ENCODE results near the gene IRF2BP2. TPM values are rescaled to one million over a fixed set of nuclear protein-coding genes. Genes with fewer than 3 reads are reported as not detected.

The IRF2BP2 gene
- total and polyA plus RNA-seq, 2 donors (not counting 1 experiment from before 2014, with no cell fraction given): 126 to 255 TPM

- no peaks in the 10 kb centered on the region for H3K79me2 ChIP-seq (ENCODE audit: control insufficient read depth, insufficient read depth, low read length)
These were observed 37.0 kb downstream of the IRF2BP2 start for GRCh38 chr1:234572966-234573365.

DNA sequence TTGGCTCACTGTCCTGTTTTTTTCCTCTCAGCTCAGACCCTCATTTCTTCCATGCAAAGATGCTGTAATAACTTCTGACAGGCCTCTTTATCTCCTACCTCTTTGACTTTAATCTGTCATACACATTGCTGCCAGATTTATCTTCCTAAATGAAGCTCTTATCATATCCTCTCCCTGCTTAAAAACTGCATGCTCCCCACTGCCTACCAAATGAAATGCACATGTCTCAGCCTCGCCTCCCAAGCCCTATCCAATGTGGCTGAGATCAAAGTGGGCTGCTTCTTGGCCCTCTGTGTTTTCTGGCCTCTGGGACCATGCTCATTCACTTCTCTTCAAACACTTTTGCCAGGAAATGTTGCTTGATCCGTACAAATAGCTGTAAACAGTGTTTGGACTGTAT lies 38.3 kb downstream of the IRF2BP2 start:
- peaks cover 0 to 4% (median 0%) of the 10 kb centered on the region in 3 donors for H3K9me3 ChIP-seq (ENCODE audit: control extremely low read depth in 1 of 3, control insufficient read depth in 2 of 3, insufficient read depth in 1 of 3, low read length in 2 of 3)
- no peaks in the 10 kb centered on the region for H4K20me1 ChIP-seq (ENCODE audit: control insufficient read depth, insufficient read depth, low read length, poor library complexity, severe bottlenecking)
- ATAC-seq (ENCODE audit: low read depth) (no peak), DNase-seq (no peak)
- no peak overlapping the region for H2AFZ ChIP-seq (ENCODE audit: insufficient read depth, low read depth, low read length, poor library complexity, severe bottlenecking)
- no peak overlapping the region for H3K4me3 ChIP-seq (ENCODE audit: control extremely low read depth in 1 of 5, extremely low read depth in 1 of 5, insufficient read depth in 1 of 5, low read depth in 2 of 5, low read length in 4 of 5)
- intact Hi-C loops (cut with micrococcal nuclease): no loop called here
- no peak overlapping the region for H3K4me2 ChIP-seq (replicated peaks; ENCODE audit: low read depth, low read length, poor library complexity, severe bottlenecking)
- Mint-ChIP-seq H3K9me3 (ENCODE audit: insufficient read depth) (no peaks in the 10 kb centered on the region), H3K4me3 (no peak overlapping the region), H3K4me1 (no peaks in the 10 kb centered on the region), H3K27ac (no peak overlapping the region), H3K27me3 (no peaks in the 10 kb centered on the region)
- H3K9ac ChIP-seq (ENCODE audit: low read length): no peak overlapping the region
- WGBS (ENCODE audit: insufficient coverage): 100% methylated on average over 1 of the region's 2 CpGs
- ChIA-PET POLR2A (no interaction called here), CTCF (interaction anchor here (1.1 kb wide), 1 partner anchor 532 kb away, joined by 3 read pairs; no protein-coding TSS in a partner anchor)
- H3K36me3 ChIP-seq (replicated peaks in 1 of 2; ENCODE audit: control extremely low read depth in 1 of 2, control insufficient read depth in 1 of 2, extremely low read depth in 1 of 2, insufficient read depth in 2 of 2, low read length in 1 of 2): no peaks in the 10 kb centered on the region
- no peaks in the 10 kb centered on the region for H3K79me2 ChIP-seq (ENCODE audit: control insufficient read depth, insufficient read depth, low read length)
- TF ChIP-seq CTCF (IDR thresholded peaks at IDR 0.05) (no peak), EZH2 (IDR thresholded peaks at IDR 0.05; ENCODE audit: borderline replicate concordance, insufficient read depth, low read depth, low read length, poor library complexity, severe bottlenecking) (no peak)
- no peaks in the 10 kb centered on the region for H3K4me1 ChIP-seq (ENCODE audit: control insufficient read depth in 2 of 2, insufficient read depth in 2 of 2, low read length in 2 of 2)
- H3K27ac ChIP-seq (ENCODE audit: low read length in 2 of 2): no peak overlapping the region
- H3K27me3 ChIP-seq (replicated peaks in 1 of 4; ENCODE audit: control extremely low read depth in 1 of 4, control insufficient read depth in 3 of 4, insufficient read depth in 4 of 4, low read length in 3 of 4): no peaks in the 10 kb centered on the region

More at GRCh38 chr1:234572966-234573365, 37.0 kb downstream of the IRF2BP2 start:
- H3K9me3 Mint-ChIP-seq (ENCODE audit: insufficient read depth): no peaks in the 10 kb centered on the region
- H3K4me2 ChIP-seq (replicated peaks; ENCODE audit: low read depth, low read length, poor library complexity, severe bottlenecking): no peak overlapping the region
- H3K4me3 ChIP-seq (ENCODE audit: control extremely low read depth in 1 of 5, extremely low read depth in 1 of 5, insufficient read depth in 1 of 5, low read depth in 2 of 5, low read length in 4 of 5): no peak overlapping the region
- no peak overlapping the region for H3K9ac ChIP-seq (ENCODE audit: low read length)
- H3K27me3 Mint-ChIP-seq: no peaks in the 10 kb centered on the region
- no peak for TF ChIP-seq EZH2 (IDR thresholded peaks at IDR 0.05; ENCODE audit: borderline replicate concordance, insufficient read depth, low read depth, low read length, poor library complexity, severe bottlenecking)
- no peak for TF ChIP-seq CTCF (IDR thresholded peaks at IDR 0.05)
- ChIA-PET POLR2A (no interaction called here), CTCF (no interaction called here)
- intact Hi-C loops (cut with micrococcal nuclease): no loop called here
- no peaks in the 10 kb centered on the region for H3K27me3 ChIP-seq (replicated peaks in 1 of 4; ENCODE audit: control extremely low read depth in 1 of 4, control insufficient read depth in 3 of 4, insufficient read depth in 4 of 4, low read length in 3 of 4)
- H3K4me1 ChIP-seq (ENCODE audit: control insufficient read depth in 2 of 2, insufficient read depth in 2 of 2, low read length in 2 of 2): no peaks in the 10 kb centered on the region
- H4K20me1 ChIP-seq (ENCODE audit: control insufficient read depth, insufficient read depth, low read length, poor library complexity, severe bottlenecking): no peaks in the 10 kb centered on the region
- no peaks in the 10 kb centered on the region for H3K4me1 Mint-ChIP-seq
- H3K36me3 ChIP-seq (replicated peaks in 1 of 2; ENCODE audit: control extremely low read depth in 1 of 2, control insufficient read depth in 1 of 2, extremely low read depth in 1 of 2, insufficient read depth in 2 of 2, low read length in 1 of 2): no peaks in the 10 kb centered on the region
- no peak overlapping the region for H3K27ac Mint-ChIP-seq
- ATAC-seq (ENCODE audit: low read depth): no peak
- no peak overlapping the region for H3K27ac ChIP-seq (ENCODE audit: low read length in 2 of 2)
- H3K4me3 Mint-ChIP-seq: no peak overlapping the region
- no peaks in the 10 kb centered on the region for H3K9me3 ChIP-seq (ENCODE audit: control extremely low read depth in 1 of 3, control insufficient read depth in 2 of 3, insufficient read depth in 1 of 3, low read length in 2 of 3)
- no peak for DNase-seq
- H2AFZ ChIP-seq (ENCODE audit: insufficient read depth, low read depth, low read length, poor library complexity, severe bottlenecking): no peak overlapping the region
- 95% methylated on average over 5 of the region's 7 CpGs for WGBS (ENCODE audit: insufficient coverage)
